Measurements from ENCODE around the gene CHMP4B.

CHMP4B gene

GRCh38 chr20:33864324-33864963 is 53.3 kb downstream of the CHMP4B start:
- no peak for DNase-seq (ENCODE audit: low spot score)

GRCh38 chr20:33865761-33866370 is 54.7 kb downstream of the CHMP4B start:
- no peak for DNase-seq (ENCODE audit: low spot score)

- DNase-seq (ENCODE audit: low spot score): no peak
Measured at GRCh38 chr20:33866398-33867100, 55.4 kb downstream of the CHMP4B start.

- no peak for DNase-seq (ENCODE audit: low spot score)
Measured at GRCh38 chr20:33868042-33868441, 56.9 kb downstream of the CHMP4B start.

- no peak for DNase-seq (ENCODE audit: low spot score)
Measured at GRCh38 chr20:33868595-33868994, 57.4 kb downstream of the CHMP4B start.

- no peak for DNase-seq (ENCODE audit: low spot score)
Measured at GRCh38 chr20:33869283-33869682, 58.1 kb downstream of the CHMP4B start.

- DNase-seq (ENCODE audit: low spot score): peak; percentile 59
Measured at GRCh38 chr20:33871362-33871761, 60.2 kb downstream of the CHMP4B start.

- no peak for DNase-seq (ENCODE audit: low spot score)
Measured at GRCh38 chr20:33874129-33874528, 63.0 kb downstream of the CHMP4B start.

GRCh38 chr20:33875055-33875454 is 63.9 kb downstream of the CHMP4B start:
- no peak for DNase-seq (ENCODE audit: low spot score)

GRCh38 chr20:33875534-33876026 is 64.4 kb downstream of the CHMP4B start:
- DNase-seq (ENCODE audit: low spot score): no peak

- DNase-seq (ENCODE audit: low spot score): no peak
Measured at GRCh38 chr20:33878583-33878982, 67.4 kb downstream of the CHMP4B start.

GRCh38 chr20:33880396-33880795 is 69.2 kb downstream of the CHMP4B start:
- DNase-seq (ENCODE audit: low spot score): no peak

- DNase-seq (ENCODE audit: low spot score): no peak
Measured at GRCh38 chr20:33881989-33882388, 70.8 kb downstream of the CHMP4B start.

- DNase-seq (ENCODE audit: low spot score): no peak
Measured at GRCh38 chr20:33882481-33882880, 71.3 kb downstream of the CHMP4B start.

- DNase-seq (ENCODE audit: low spot score): no peak
Measured at GRCh38 chr20:33883164-33883563, 72.0 kb downstream of the CHMP4B start.

- no peak for DNase-seq (ENCODE audit: low spot score)
Measured at GRCh38 chr20:33884633-33885032, 73.5 kb downstream of the CHMP4B start.

- no peak for DNase-seq (ENCODE audit: low spot score)
Measured at GRCh38 chr20:33889312-33889711, 78.2 kb downstream of the CHMP4B start.

- no peak for DNase-seq (ENCODE audit: low spot score)
Measured at GRCh38 chr20:33890557-33890956, 79.4 kb downstream of the CHMP4B start.

- peak; percentile 77 for DNase-seq (ENCODE audit: low spot score)
Measured at GRCh38 chr20:33893314-33893713, 82.2 kb downstream of the CHMP4B start.

GRCh38 chr20:33894798-33895197 is 83.7 kb downstream of the CHMP4B start:
- peak; percentile 33 for DNase-seq (ENCODE audit: low spot score)

GRCh38 chr20:33896509-33896908 is 85.4 kb downstream of the CHMP4B start:
- no peak for DNase-seq (ENCODE audit: low spot score)

GRCh38 chr20:33897313-33897912 is 86.3 kb downstream of the CHMP4B start:
- DNase-seq (ENCODE audit: low spot score): no peak

GRCh38 chr20:33899106-33899505 is 88.0 kb downstream of the CHMP4B start:
- DNase-seq (ENCODE audit: low spot score): no peak

Measured in GM03348 (cell line).